Neural crest cell (in vitro differentiated cells): ENCODE measurements around the gene IRAK3. TPM values are rescaled to one million over a fixed set of nuclear protein-coding genes. Genes with fewer than 3 reads are reported as not detected.
A peak's percentile ranks its signal among the peaks of the same experiment; 100 is the strongest.

Experiments used
- DNase-seq: peaks from one replicate; pipeline ENCODE4 v3.0.0; 2021; ENCODE audit warnings: low read depth, mixed read lengths, low spot score
- H3K27ac Mint-ChIP-seq: one replicate; pipeline ENCODE4 v1.8.0; 2021; ENCODE audit warnings: mild to moderate bottlenecking, mixed read lengths; ENCODE audit not compliant: unreplicated experiment
- H3K27me3 Mint-ChIP-seq: 2 replicates; pipeline ENCODE4 v1.8.0; 2021; ENCODE audit warnings: low read depth, mild to moderate bottlenecking, mixed read lengths
- H3K36me3 Mint-ChIP-seq: 2 replicates; pipeline ENCODE4 v1.8.0; 2021; ENCODE audit warnings: low read depth, mild to moderate bottlenecking, mixed read lengths
- H3K4me1 Mint-ChIP-seq: 2 replicates; pipeline ENCODE4 v1.8.0; 2021; ENCODE audit warnings: mixed read lengths
- H3K4me3 Mint-ChIP-seq: one replicate; pipeline ENCODE4 v1.8.0; 2021; ENCODE audit warnings: mild to moderate bottlenecking, mixed read lengths
- H3K9me3 Mint-ChIP-seq: 2 replicates; pipeline ENCODE4 v1.8.0; 2021; ENCODE audit warnings: mixed read lengths
- CTCF ChIP-seq: fragments of 200-600 bp; sonication (generic); conservative IDR thresholded peaks from 2 replicates; pipeline ENCODE4 v1.5.0; 2021; ENCODE audit warnings: antibody characterized with exemption, mild to moderate bottlenecking
- total RNA-seq: library from RNA; stranded (reverse); gene quantifications from 2 replicates; pipeline ENCODE4 v1.2.1, GENCODE V29; 2021

The IRAK3 gene
- total RNA-seq, 1 donor from 2014 or later = 0.56 TPM

- no peak for TF ChIP-seq CTCF
- no peak for DNase-seq
- no peak overlapping the region for H3K27ac Mint-ChIP-seq
- H3K36me3 Mint-ChIP-seq = peaks cover 32% of the 10 kb centered on the region
- H3K4me3 Mint-ChIP-seq = no peak overlapping the region
- peaks cover 16% of the 10 kb centered on the region for H3K9me3 Mint-ChIP-seq
- no peaks in the 10 kb centered on the region for H3K27me3 Mint-ChIP-seq
- H3K4me1 Mint-ChIP-seq = peaks cover 4% of the 10 kb centered on the region
Measured at GRCh38 chr12:66143868-66144267, 45.1 kb upstream of the IRAK3 start.

GRCh38 chr12:66144791-66145754 is 43.9 kb upstream of the IRAK3 start:
- Mint-ChIP-seq H3K4me1 (peaks cover 4% of the 10 kb centered on the region), H3K36me3 (peaks cover 26% of the 10 kb centered on the region), H3K27me3 (no peaks in the 10 kb centered on the region), H3K27ac (no peak overlapping the region), H3K9me3 (peaks cover 14% of the 10 kb centered on the region), H3K4me3 (no peak overlapping the region)
- no peak for DNase-seq
- peak; percentile 75 for TF ChIP-seq CTCF

- Mint-ChIP-seq H3K4me3 (no peak overlapping the region), H3K27ac (no peak overlapping the region), H3K36me3 (peaks cover 2% of the 10 kb centered on the region), H3K4me1 (peaks cover 4% of the 10 kb centered on the region), H3K9me3 (no peaks in the 10 kb centered on the region), H3K27me3 (no peaks in the 10 kb centered on the region)
- peak; percentile 43 for TF ChIP-seq CTCF
- DNase-seq = no peak
Measured at GRCh38 chr12:66149702-66150398, 39.2 kb upstream of the IRAK3 start.

- H3K4me1 Mint-ChIP-seq = peaks cover 4% of the 10 kb centered on the region
- H3K27ac Mint-ChIP-seq = no peak overlapping the region
- TF ChIP-seq CTCF = no peak
- H3K36me3 Mint-ChIP-seq = peaks cover 3% of the 10 kb centered on the region
- no peak for DNase-seq
- H3K27me3 Mint-ChIP-seq = no peaks in the 10 kb centered on the region
- H3K4me3 Mint-ChIP-seq = no peak overlapping the region
- peaks cover 3% of the 10 kb centered on the region for H3K9me3 Mint-ChIP-seq
Measured at GRCh38 chr12:66152732-66153131, 36.3 kb upstream of the IRAK3 start.

- no peak for TF ChIP-seq CTCF
Measured at GRCh38 chr12:66154776-66155175, 34.2 kb upstream of the IRAK3 start.

More at GRCh38 chr12:66154776-66155175, 34.2 kb upstream of the IRAK3 start:
- Mint-ChIP-seq H3K27ac (no peak overlapping the region), H3K9me3 (peaks cover 10% of the 10 kb centered on the region), H3K27me3 (no peaks in the 10 kb centered on the region), H3K4me1 (peaks cover 11% of the 10 kb centered on the region), H3K4me3 (no peak overlapping the region), H3K36me3 (peaks cover 9% of the 10 kb centered on the region)
- no peak for DNase-seq
